ENCODE data around the gene CAPN11. TPM values are rescaled to one million over a fixed set of nuclear protein-coding genes. Genes with fewer than 3 reads are reported as not detected.

Gene CAPN11
- total RNA-seq, 1 experiment from 2014 or later: not detected

DNA sequence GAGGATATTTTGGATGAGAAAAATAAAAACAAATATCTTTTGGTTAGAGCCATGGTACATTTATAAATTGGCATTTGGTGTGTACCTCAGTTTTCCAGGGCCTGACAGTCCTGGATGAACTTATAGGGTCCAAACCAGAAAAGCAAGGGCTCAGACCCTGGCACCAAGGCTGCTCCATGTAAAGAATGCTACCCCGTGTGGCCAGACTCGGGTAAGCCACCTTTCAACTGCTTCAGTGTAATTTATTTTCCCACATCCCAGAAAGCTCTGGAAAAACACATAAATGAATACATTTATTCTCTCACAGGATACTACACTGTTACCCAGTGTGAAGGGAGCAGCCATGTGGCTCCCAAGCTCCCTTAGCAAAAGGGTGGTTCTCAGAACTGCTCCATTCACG, 45.2 kb upstream of the CAPN11 start:
- H2AFZ ChIP-seq (ENCODE audit: low read length): no peak overlapping the region
- no peaks in the 10 kb centered on the region for H3K27me3 ChIP-seq (ENCODE audit: low read length)
- no peaks in the 10 kb centered on the region for H4K20me1 ChIP-seq (ENCODE audit: low read length)
- H3K4me3 ChIP-seq (ENCODE audit: low read length): no peak overlapping the region
- no peak overlapping the region for H3K27ac ChIP-seq (ENCODE audit: low read length)
- POLR2A ChIA-PET (ENCODE audit: unreplicated experiment): no interaction called here
- no peak for ATAC-seq
- H3K36me3 ChIP-seq (ENCODE audit: low read depth, low read length): peaks cover 57% of the 10 kb centered on the region
- peaks cover 14% of the 10 kb centered on the region for H3F3A ChIP-seq (ENCODE audit: low read length, unreplicated experiment)
- BruUV-seq (replicated peaks): no TSS peak
- CTCF ChIA-PET: no interaction called here
- intact Hi-C loops (cut with micrococcal nuclease): no loop called here
- peaks cover 94% of the 10 kb centered on the region for H3K79me2 ChIP-seq (ENCODE audit: low read length)
- TF ChIP-seq, protein P1, sequence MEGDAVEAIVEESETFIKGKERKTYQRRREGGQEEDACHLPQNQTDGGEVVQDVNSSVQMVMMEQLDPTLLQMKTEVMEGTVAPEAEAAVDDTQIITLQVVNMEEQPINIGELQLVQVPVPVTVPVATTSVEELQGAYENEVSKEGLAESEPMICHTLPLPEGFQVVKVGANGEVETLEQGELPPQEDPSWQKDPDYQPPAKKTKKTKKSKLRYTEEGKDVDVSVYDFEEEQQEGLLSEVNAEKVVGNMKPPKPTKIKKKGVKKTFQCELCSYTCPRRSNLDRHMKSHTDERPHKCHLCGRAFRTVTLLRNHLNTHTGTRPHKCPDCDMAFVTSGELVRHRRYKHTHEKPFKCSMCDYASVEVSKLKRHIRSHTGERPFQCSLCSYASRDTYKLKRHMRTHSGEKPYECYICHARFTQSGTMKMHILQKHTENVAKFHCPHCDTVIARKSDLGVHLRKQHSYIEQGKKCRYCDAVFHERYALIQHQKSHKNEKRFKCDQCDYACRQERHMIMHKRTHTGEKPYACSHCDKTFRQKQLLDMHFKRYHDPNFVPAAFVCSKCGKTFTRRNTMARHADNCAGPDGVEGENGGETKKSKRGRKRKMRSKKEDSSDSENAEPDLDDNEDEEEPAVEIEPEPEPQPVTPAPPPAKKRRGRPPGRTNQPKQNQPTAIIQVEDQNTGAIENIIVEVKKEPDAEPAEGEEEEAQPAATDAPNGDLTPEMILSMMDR (conservative IDR thresholded peaks at IDR 0.05; ENCODE audit: low read depth, low read length): peak; percentile 42; the same call in 1 of the 2 replicates
- no peak for TF ChIP-seq EZH2phosphoT487 (IDR thresholded peaks at IDR 0.05; ENCODE audit: borderline replicate concordance, low read length)
- H3K9ac ChIP-seq (ENCODE audit: low read length): no peak overlapping the region
- H3K9me3 ChIP-seq (ENCODE audit: low read length): no peaks in the 10 kb centered on the region
- H3K4me2 ChIP-seq (ENCODE audit: low read length): no peak overlapping the region
- no peaks in the 10 kb centered on the region for H3K9me2 ChIP-seq (replicated peaks; ENCODE audit: low read length)
- peaks cover 37% of the 10 kb centered on the region for H3K4me1 ChIP-seq (ENCODE audit: insufficient read depth, low read length)
- no peak for DNase-seq

DNA sequence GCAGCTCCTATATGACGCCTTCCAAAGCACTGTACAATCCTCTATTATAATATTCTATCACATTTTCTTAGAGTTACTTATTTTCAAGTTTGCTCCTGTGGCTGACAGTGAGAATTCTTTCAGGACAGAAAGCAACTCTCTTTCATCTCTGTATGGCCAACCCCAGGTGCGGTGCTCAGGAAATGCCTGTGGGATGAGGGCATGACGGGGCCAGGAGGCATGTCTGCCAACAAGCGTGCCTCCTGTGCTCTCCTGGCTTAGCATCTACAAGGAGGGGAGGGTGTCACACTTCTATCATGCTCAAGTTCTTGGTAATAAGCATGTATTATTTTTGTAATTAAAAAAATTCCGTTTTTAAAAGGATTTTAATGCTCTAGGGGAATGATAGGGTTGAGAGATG, 42.8 kb upstream of the CAPN11 start:
- Histone ChIP-seq H3K36me3 (ENCODE audit: low read depth, low read length) (peaks cover 42% of the 10 kb centered on the region), H3K79me2 (ENCODE audit: low read length) (peaks cover 93% of the 10 kb centered on the region), H3K4me3 (ENCODE audit: low read length) (peak overlapping the region; percentile 49; the same call in 1 of the 2 replicates), H3K4me2 (ENCODE audit: low read length) (peak overlapping the region; percentile 78), H3K9me3 (ENCODE audit: low read length) (no peaks in the 10 kb centered on the region), H3K9me2 (replicated peaks; ENCODE audit: low read length) (no peaks in the 10 kb centered on the region), H3F3A (ENCODE audit: low read length, unreplicated experiment) (peaks cover 14% of the 10 kb centered on the region), H4K20me1 (ENCODE audit: low read length) (peaks cover 4% of the 10 kb centered on the region; the same call in 1 of the 2 replicates), H3K4me1 (ENCODE audit: insufficient read depth, low read length) (peaks cover 60% of the 10 kb centered on the region), H3K27ac (ENCODE audit: low read length) (peak overlapping the region; percentile 93), H3K9ac (ENCODE audit: low read length) (peak overlapping the region; percentile 66), H2AFZ (ENCODE audit: low read length) (no peak overlapping the region), H3K27me3 (ENCODE audit: low read length) (no peaks in the 10 kb centered on the region)
- intact Hi-C loops (cut with micrococcal nuclease): loop anchor here (5.0 kb wide), 1 partner anchor 121 kb away; no protein-coding TSS in a partner anchor
- BruUV-seq (replicated peaks): TSS peak; percentile 40
- TF ChIP-seq EZH2phosphoT487 (IDR thresholded peaks at IDR 0.05; ENCODE audit: borderline replicate concordance, low read length) (no peak), EZH2 (IDR thresholded peaks at IDR 0.05; ENCODE audit: low read length, unreplicated experiment) (no peak)
- TF ChIP-seq, protein P1 (conservative IDR thresholded peaks at IDR 0.05; ENCODE audit: low read depth, low read length): no peak
- ATAC-seq: peak; percentile 70
- peak; percentile 89 for DNase-seq
- ChIA-PET CTCF (interaction anchor here (1.2 kb wide), 1 partner anchor 16 kb away, joined by 9 read pairs; no protein-coding TSS in a partner anchor), POLR2A (ENCODE audit: unreplicated experiment) (interaction anchor here (0.6 kb wide), 1 partner anchor 12 kb away, joined by 3 read pairs; the partner anchor contains the start of genes MRPL14 and TMEM63B)
